IPS-18c (cell line): ENCODE data around the gene SORL1.

Experiments
- H3K4me3 ChIP-seq: 2 replicates; pipeline ENCODE4 v1.7.0; 2013; ENCODE audit warnings: low read depth, mild to moderate bottlenecking, low read length, moderate library complexity; ENCODE audit not compliant: insufficient read depth
- H3K9me3 ChIP-seq: one replicate; pipeline ENCODE4 v1.6.1; 2013; ENCODE audit warnings: mild to moderate bottlenecking, low read length, moderate library complexity; ENCODE audit not compliant: control insufficient read depth, insufficient read depth

SORL1 gene

DNA sequence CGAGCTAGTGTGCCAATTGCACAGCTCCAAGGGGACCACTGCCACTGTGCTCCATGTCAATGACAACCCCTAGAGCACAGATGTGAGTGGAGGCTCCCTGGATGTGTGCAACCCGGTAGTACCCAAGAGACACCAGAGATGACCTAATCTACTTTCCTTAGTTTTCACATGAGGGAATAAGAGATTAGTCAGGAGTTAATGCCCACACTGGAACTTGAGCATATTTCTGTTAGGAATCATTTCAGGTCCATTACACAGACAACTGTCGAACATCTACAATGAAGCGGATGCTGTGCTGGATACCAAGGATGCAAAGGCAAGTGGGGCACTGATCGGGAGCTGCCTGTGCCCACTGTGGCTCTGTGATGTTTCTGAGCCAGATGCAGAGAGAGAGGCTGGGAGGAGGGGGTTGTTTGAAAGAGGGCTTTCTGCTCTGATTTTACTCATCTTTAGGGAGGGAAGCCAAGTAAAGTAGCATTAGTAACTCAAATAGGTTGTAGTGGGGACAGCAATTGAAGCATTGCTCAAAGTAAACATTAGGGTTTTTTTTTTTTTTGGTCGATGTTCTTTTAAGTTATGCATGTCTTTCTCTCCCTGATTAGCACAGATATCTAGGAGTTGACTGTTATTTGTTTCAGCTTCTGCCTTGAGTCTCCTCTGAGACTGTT, 83.1 kb downstream of the SORL1 start:
- H3K4me3 ChIP-seq: no peak overlapping the region
- no peaks in the 10 kb centered on the region for H3K9me3 ChIP-seq

DNA sequence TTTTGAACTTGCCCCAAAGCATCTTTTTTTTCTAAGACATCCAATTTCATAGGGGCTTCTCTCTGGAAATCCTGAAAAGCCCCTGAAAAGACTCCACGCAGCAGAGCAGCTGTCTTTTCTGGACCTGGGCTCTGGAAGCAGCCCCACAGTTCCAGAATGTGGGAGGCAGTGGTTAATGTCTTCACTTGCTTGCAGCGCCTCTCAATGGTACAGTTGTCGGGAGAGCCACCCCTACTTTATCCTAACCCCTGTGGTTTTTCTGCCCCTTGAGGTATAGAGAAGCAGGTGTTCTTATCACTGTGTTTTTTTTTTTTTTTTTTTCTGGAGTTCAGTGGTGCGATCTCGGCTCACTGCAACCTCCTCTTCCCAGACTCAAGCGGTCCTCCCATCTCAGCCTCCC, 84.0 kb downstream of the SORL1 start:
- Histone ChIP-seq H3K4me3 (no peak overlapping the region), H3K9me3 (no peaks in the 10 kb centered on the region)

DNA sequence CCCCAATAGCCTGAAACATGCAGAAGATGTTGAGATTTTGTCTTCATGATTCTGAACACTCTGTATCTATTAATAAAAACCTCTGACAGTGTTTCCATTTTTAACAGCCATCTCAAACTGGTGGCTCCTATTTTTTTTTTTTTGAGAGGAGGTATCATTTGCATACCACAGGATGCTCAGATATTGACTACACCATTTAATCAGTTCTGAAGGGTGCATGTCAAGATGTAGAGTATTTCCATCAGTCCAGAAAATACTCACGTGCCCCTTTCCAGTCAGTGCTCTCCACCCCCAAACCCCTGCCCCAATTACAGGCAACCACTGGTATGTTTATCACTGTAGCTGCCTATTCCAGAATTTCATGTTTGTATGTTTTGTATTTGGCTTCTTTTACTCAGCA, 85.9 kb downstream of the SORL1 start:
- no peaks in the 10 kb centered on the region for H3K9me3 ChIP-seq
- H3K4me3 ChIP-seq: no peak overlapping the region

DNA sequence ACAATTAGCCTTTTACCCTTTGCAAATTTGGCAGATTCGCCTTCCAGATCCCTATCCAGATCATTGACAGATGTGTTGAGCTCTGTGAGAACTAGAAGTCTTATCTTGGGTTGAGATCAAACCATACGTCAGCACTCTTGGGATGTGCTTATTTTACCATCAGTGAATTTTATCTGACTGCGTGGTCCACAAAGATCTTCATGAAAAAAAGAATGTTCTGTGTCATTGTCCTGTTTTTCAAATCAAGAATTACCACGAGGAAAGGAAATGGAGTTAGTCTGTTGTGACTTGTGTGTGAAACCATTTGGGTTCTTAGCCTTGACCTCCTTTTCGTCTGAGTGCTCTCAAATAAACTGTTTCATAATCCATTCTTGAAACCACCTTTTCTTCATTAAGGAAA, 86.9 kb downstream of the SORL1 start:
- Histone ChIP-seq H3K9me3 (no peaks in the 10 kb centered on the region), H3K4me3 (no peak overlapping the region)

DNA sequence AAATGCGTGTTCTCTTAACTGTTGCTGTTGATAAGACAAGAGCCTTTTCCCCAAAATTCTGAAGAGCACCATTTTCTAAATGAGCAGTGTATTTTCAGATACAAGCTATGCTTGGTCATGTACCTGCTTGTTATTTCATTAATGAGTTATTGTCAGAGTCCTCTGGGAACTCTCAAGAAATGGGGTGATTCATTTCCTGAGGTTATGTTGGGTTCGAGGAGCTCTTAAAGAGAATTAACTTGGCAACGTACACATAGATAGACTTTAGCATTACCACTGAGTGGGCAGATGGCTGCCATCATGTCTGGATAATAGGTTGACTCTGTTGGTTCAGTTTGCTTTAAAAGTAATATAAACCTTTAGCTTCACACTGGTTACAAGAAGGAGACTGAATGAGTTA, 88.5 kb downstream of the SORL1 start:
- no peaks in the 10 kb centered on the region for H3K9me3 ChIP-seq
- H3K4me3 ChIP-seq: no peak overlapping the region

DNA sequence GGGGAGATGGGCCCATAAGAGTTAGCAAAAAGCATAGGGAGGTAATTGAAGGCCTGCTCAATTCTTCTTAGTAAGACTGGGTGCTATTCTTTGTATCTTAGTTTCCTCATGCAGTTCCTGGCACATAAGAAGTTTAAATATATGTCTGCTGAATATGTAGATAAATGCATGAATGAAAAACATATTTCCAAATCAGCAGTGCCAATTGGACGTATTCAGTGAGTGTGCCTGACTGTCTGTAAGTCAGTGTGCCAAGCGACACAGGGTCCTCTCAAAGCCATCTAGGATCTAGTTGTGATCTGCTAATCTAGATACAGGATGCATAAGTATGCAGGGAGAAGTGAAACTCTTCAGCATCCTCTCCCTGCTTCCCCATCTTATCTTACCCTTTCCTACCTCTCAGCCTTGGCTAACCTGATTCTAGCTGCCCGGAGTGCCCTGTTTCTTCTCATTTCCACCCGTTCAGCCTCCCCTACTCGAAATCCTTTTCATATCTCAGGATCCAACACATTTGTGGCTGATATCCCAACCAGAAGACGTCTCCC, 91.8 kb downstream of the SORL1 start:
- H3K4me3 ChIP-seq: no peak overlapping the region
- no peaks in the 10 kb centered on the region for H3K9me3 ChIP-seq

DNA sequence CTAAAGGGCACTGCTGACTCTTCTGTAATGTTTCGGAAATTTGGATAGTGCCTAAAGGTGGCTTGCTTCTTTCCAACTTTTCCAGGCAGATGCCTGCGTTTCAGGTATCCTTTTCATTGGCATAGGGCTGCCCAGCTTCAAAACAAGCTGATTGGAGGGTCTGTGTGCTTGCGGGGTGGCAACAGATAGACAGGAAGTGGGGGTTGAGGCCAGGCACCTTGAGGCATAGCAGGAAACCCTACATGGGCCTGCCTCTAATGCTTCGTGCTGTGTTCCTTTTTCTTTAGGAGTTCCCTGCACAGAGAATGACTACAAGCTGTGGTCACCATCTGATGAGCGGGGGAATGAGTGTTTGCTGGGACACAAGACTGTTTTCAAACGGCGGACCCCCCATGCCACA, 92.8 kb downstream of the SORL1 start:
- Histone ChIP-seq H3K4me3 (no peak overlapping the region), H3K9me3 (no peaks in the 10 kb centered on the region)

DNA sequence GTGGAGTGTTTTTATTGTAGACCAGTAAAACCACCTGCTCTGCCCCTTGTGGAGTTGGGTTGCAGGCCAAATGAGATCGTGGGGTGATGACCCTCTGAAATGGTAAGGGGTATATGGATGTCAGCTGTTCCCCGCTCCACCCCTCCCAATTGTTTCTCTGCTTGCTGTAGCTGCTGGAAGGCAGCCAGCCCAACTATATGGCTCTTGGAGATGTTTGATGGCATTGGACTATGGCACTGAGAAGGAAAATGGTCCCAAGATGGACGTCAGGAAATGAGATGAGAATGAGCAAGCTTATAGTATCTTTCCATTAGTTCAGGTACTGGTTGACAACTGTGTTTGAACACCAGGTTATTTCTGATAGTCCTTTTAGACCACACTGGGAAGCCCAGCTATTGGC, 95.5 kb downstream of the SORL1 start:
- no peaks in the 10 kb centered on the region for H3K9me3 ChIP-seq
- no peak overlapping the region for H3K4me3 ChIP-seq

DNA sequence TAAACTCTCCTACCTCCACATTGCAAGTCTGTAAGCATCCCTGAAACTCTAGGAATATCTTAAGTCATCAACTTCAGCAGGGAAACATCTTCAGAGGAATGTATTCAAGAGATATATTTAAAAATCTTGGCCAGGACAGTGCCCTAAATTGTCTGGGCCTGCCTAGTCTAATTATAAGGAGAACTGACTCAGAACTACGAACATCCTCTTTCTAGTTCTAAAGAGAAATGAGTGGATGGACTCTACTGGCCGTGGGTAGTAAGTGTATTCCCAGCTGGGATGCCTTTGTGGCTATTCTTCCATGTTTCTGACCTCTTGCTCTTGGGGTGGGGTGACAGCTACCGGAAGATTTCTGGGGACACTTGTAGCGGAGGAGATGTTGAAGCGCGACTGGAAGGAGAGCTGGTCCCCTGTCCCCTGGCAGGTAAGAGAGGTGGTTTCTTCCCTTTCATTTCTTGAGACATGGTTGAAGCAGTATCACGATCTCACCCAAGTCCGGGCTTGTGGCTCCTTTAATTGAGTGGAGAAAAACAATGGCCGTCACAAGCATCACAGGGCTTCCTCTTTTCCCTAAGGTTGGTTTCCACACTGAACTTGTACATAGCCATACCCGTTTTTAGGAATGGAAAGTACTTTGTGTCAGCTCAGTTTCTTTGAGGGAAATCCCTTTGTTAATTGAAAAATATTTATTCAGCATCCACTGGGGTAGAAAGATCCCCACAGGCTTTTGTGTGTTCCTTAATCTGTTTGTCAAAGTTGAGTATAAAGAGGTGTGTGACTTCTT, 98.3 kb downstream of the SORL1 start:
- no peak overlapping the region for H3K4me3 ChIP-seq
- no peaks in the 10 kb centered on the region for H3K9me3 ChIP-seq

DNA sequence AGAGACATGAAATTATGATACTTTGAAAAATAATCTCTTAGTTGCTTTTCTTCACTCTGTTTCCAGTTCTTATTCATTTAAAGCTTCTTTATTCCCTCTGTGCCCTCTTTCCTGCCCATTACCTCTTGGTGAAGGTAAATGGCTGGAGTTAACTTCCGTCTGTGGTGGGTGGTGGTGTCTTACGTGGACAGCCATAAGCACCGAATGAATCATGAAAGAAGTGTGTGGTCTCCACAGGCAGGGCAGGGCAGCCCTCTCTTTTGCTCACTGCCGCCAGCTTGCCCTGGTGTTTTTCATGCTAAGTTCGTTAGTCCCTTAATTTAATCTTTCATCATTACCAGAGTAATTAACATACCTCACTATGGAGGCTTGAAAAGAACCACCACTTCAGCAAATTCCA, 99.3 kb downstream of the SORL1 start:
- Histone ChIP-seq H3K4me3 (no peak overlapping the region), H3K9me3 (no peaks in the 10 kb centered on the region)

DNA sequence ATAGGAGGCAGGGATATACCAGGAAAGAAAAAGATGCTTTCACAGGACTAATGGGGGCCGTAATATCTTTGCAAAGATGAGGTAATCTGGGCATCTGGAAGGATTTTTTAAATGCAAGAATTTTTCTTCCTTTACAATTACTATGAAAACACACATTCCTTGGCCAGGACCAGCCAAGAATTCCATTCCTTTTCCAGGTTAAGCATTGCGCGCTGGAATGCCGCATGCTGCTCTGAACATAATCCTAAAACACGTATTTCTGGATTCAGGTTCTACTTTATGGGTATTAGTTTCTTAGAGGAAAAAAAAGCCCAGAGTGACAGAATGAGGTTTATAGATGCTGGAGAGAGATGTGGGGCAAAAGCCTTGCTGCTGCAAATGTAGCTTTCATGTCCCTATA, 100.0 kb downstream of the SORL1 start:
- no peak overlapping the region for H3K4me3 ChIP-seq

DNA sequence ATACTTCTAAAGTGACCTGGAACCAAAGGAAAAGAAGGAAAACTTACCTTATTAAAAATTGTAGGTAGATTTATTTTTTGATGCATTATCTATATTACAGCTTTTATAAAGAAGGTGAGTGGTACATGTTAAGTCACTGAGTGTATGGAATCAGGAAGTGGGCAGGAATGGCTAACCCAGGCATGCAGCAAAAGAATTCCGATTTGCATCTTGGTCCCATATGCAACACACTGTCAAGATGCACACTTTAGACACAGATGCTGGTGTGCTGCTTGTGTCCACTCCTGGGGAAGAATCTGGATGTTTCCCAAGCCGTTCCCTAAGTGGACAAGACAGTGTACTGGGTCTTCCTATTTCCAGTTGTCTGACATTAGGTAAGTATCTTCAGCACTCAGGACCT, 100.5 kb downstream of the SORL1 start:
- Histone ChIP-seq H3K4me3 (no peak overlapping the region), H3K9me3 (no peaks in the 10 kb centered on the region)

More for the DNA sequence above, 100.0 kb downstream of the SORL1 start:
- H3K9me3 ChIP-seq: no peaks in the 10 kb centered on the region

DNA sequence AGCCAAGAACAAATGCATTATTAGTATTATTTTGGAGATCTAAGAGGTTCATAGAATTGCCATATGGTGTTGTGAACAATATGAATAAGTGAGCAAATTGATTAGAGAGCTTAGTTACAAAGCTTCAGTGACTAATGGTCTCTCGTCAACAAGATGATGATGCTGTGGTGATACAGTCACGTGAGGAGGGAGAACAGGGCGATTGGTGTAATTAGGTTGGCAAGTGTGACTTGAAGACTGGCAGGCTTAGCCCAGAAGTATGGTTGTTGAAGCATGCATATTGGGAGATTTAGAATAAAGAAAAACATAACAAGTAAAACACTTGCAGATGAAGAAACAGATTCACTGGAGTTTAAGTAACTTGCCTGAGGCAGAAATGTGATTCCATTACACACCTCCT, 101.3 kb downstream of the SORL1 start:
- no peak overlapping the region for H3K4me3 ChIP-seq
- no peaks in the 10 kb centered on the region for H3K9me3 ChIP-seq

DNA sequence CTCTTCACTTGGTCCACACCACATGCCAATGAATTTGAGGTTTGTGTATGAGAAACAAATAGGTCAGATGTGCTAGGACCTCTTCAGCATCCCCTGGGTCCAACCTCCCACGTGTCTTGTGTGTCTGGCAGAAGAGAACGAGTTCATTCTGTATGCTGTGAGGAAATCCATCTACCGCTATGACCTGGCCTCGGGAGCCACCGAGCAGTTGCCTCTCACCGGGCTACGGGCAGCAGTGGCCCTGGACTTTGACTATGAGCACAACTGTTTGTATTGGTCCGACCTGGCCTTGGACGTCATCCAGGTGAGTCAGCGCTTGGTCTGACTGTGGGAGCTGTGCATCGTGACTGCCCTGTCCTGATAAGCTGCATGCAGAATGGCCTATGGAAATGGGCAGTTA, 101.7 kb downstream of the SORL1 start:
- no peaks in the 10 kb centered on the region for H3K9me3 ChIP-seq
- H3K4me3 ChIP-seq: no peak overlapping the region

DNA sequence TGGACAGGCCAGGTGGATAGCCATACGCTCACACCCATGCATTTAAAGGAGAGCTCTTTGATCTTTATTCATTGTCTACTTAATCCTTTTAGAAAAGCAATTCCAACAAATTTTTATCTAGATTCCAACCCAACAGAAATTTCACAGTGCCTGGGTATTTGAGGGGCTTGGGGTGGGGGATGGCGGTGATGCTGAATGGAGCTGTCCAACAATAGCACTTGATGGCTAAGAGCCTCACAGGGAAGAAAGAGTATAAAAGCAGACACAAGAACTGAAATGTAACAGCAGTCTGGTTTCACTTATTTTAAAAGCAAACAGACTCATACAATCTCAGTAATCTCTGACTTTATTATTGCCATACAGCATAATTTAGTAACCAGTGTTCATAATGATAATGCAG, 102.4 kb downstream of the SORL1 start:
- Histone ChIP-seq H3K4me3 (no peak overlapping the region), H3K9me3 (no peaks in the 10 kb centered on the region)

DNA sequence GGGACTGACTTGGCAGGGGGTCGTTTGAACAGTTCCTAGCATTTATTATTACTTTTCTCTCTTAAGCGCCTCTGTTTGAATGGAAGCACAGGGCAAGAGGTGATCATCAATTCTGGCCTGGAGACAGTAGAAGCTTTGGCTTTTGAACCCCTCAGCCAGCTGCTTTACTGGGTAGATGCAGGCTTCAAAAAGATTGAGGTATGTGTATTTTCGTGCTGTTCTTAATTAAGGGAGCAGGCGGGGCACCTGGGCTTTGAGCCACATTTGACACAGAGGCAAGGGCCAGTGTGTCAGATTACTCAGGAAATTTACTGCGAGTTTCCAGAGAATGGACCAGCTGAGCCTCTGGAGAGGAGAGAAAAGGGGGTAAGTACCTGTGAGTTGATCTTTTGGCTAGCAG, 103.0 kb downstream of the SORL1 start:
- H3K4me3 ChIP-seq: no peak overlapping the region
- no peaks in the 10 kb centered on the region for H3K9me3 ChIP-seq

DNA sequence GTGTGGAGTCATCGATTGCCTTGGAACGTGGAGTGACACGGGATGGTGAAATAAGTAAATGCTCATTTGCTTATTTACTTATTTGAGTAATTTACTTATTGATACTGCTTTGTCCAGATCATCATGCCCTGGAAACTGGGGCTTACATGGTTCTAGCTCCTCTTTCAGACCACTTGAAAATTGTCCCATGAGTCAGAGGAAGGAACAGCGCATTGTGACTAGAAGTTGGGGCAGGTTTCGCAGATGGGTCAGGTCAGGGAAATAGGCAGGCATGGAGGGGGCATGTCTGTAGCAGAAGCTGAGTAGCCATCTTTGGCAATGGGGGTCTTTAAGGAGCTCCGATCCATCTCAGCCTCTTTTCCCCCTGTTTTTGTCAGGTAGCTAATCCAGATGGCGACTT, 104.8 kb downstream of the SORL1 start:
- no peak overlapping the region for H3K4me3 ChIP-seq
- no peaks in the 10 kb centered on the region for H3K9me3 ChIP-seq

DNA sequence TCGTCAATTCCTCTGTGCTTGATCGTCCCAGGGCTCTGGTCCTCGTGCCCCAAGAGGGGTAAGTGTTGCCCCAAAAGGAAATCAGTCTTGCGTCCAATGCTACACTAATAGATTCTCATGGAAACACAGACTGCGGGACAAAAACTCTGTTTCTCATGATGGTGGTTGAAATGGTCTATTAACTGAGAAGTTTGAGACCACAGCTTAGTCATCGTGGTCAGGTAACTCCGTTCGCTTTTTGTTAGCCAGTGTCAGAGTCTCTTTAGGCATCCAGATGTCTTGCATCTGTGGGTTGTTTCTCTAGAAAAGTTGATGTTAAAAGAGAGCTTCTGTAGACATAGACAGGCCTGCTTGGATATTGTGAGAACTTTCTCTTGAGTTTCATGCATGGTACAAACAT, 105.2 kb downstream of the SORL1 start:
- H3K4me3 ChIP-seq: no peak overlapping the region
- H3K9me3 ChIP-seq: no peaks in the 10 kb centered on the region
